Measurements from ENCODE around the gene MYH3.

- TF ChIP-seq CTCF (IDR thresholded peaks at IDR 0.05; ENCODE audit: poor library complexity) (no peak), EZH2phosphoT487 (IDR thresholded peaks at IDR 0.05; ENCODE audit: low read depth, severe bottlenecking, unreplicated experiment) (no peak)
Observed at GRCh38 chr17:10579270-10579669, 77.8 kb downstream of the MYH3 start.

Measured in hepatocyte (in vitro differentiated cells).